HG03095 (cell line): ENCODE measurements around the gene TERT.

Experiments
- ATAC-seq: cut with Tn5 transposase; IDR thresholded peaks from one replicate; pipeline ENCODE4 v1.9.1; 2021; ENCODE audit warnings: moderate library complexity; ENCODE audit not compliant: unreplicated experiment

The TERT gene

GRCh38 chr5:1209896-1210776 is 84.7 kb downstream of the TERT start:
- no peak for ATAC-seq

DNA sequence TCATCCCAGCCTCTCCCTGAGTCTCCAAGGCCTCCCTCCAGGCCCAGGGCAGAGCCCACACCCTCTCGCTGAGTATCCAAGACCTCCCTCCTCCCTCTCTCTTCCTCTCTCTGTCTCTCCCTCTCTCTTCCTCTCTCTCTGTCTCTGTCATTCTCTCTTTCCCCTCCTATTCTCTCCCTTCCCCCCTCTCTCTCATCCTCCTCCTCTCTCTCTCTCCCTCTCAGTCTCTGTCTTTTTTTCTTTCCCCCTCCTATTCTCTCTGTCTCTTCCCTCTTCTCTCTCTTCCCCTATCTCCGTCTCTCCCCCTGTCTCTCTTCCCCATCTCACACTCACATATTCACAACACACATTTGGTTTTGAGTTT is 85.4 kb downstream of the TERT start:
- ATAC-seq, result no peak

- no peak for ATAC-seq
Measured at GRCh38 chr5:1208743-1209488, 86.0 kb downstream of the TERT start.

- ATAC-seq, result no peak
Measured at GRCh38 chr5:1208221-1208742, 86.6 kb downstream of the TERT start.

- no peak for ATAC-seq
Measured at GRCh38 chr5:1207555-1207954, 87.3 kb downstream of the TERT start.

DNA sequence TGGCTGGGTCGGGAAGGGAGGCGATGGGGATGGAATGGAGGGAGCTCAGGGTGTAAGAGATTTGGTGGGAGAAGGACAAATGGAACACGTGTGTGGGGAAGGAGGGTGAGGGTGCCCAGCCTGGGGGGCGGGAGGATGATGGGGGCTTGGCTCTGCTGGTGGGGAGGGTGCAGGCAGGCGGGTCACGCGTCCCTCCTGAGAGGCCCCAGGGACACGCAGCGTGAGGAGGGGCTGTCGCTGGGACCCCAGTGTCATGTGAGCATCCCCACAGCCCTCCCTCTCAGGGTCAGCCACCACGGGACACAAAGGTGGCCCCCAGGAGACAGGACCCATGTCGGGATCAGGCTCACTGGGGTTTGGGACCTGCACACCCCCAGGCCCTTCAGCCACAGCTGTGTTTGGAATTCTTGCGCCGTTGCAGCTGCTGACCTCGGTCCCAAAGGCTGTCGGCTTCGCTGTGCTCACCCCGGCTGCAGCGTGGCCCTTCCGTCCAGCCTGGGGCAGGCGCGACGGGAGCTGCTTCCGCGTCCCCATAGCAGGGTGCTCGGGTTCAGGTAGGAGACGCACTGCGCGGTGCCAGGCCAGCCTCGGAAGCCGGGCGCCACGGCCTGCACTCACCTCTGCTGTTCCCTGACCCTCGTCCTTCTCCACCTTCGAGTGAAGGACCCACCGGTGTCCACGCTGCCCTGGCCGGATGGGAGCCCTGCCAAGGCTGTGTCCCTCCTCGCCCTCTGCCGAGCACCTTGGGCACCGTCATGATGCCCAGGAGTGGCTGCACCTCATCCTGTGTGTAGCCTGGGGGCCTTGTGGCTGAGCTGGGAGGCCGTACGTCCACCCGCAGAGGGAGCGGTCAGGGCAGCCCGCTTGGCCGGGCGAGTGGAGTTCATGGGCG is 88.1 kb downstream of the TERT start:
- ATAC-seq, result no peak

DNA sequence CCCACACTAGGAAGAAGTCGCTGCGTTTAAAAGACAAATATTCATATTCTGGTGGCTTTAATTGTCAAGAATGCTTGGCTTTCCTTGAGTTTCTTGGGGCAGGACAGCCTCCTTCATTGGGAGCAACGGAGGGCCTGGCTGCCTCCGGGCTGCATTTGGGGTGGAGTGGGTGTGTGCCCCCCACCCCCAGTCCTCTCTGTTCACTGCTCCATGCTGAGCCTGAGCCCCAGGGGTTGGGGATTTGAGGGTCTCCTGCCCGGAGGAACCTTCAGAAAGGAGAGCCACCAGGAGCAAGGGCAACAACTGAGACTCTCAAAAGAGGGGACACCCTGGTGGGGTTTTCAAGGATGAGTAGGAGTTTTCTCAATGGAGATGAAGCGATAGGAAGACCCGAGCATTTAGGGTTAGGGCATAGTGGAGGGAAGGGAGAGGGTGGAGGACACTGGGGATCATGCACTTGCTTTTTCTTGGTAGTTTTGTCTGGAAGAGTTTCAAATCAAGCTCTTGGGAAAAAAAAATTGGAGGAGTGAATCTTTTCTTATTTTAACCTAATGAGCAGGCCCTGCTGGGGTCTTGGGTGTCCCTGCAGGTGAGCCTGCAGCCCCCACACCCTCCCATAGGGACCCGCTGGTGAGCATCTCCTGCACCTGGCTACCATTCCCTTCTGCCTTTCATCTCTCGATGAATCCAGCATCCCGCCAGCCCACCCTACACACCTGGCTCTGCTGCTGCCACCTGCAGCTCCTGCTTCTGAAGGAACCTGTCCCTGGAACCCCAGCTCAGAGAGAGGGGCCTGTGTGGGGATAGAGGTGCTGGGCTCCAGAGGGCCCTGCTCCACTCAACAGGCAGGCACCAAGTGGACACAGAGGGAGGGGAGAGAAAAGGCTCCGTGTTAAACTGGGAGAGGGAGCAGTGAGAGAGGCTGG is 89.3 kb downstream of the TERT start:
- ATAC-seq, result no peak

GRCh38 chr5:1204693-1205242 is 90.1 kb downstream of the TERT start:
- ATAC-seq, result no peak

GRCh38 chr5:1203968-1204692 is 90.7 kb downstream of the TERT start:
- no peak for ATAC-seq

GRCh38 chr5:1203311-1203967 is 91.4 kb downstream of the TERT start:
- ATAC-seq, result no peak
